ENCODE measurements around the gene KRTAP5-3. TPM values are rescaled to one million over a fixed set of nuclear protein-coding genes. Genes with fewer than 3 reads are reported as not detected.

Gene KRTAP5-3
- total RNA-seq, 4 donors from 2014 or later: not detected

- DNase-seq (ENCODE audit: low spot score in 2 of 2): no peak
- Histone ChIP-seq H3K27me3 (peaks cover 0 to 6% of the 10 kb centered on the region in 2 donors), H3K4me1 (no peaks in the 10 kb centered on the region), H3K27ac (no peak overlapping the region), H3K36me3 (no peaks in the 10 kb centered on the region), H3K9me3 (no peaks in the 10 kb centered on the region), H3K4me3 (no peak overlapping the region)
- 80 to 87% methylated on average over 5 to 9 of the region's 12 CpGs for WGBS, 2 donors
- TF ChIP-seq, protein P1, sequence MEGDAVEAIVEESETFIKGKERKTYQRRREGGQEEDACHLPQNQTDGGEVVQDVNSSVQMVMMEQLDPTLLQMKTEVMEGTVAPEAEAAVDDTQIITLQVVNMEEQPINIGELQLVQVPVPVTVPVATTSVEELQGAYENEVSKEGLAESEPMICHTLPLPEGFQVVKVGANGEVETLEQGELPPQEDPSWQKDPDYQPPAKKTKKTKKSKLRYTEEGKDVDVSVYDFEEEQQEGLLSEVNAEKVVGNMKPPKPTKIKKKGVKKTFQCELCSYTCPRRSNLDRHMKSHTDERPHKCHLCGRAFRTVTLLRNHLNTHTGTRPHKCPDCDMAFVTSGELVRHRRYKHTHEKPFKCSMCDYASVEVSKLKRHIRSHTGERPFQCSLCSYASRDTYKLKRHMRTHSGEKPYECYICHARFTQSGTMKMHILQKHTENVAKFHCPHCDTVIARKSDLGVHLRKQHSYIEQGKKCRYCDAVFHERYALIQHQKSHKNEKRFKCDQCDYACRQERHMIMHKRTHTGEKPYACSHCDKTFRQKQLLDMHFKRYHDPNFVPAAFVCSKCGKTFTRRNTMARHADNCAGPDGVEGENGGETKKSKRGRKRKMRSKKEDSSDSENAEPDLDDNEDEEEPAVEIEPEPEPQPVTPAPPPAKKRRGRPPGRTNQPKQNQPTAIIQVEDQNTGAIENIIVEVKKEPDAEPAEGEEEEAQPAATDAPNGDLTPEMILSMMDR (IDR thresholded peaks at IDR 0.05): no peak
- TF ChIP-seq EP300 (IDR thresholded peaks at IDR 0.05) (no peak), POLR2A (IDR thresholded peaks at IDR 0.05) (no peak)
Observed at GRCh38 chr11:1645357-1645821, 37.1 kb upstream of the KRTAP5-3 start.

- peaks cover 0 to 12% of the 10 kb centered on the region in 2 donors for H3K27me3 ChIP-seq
- H3K4me1 ChIP-seq: peaks cover 0 to 5% (median 0%) of the 10 kb centered on the region in 4 donors
- no peaks in the 10 kb centered on the region for H3K9me3 ChIP-seq
- H3K4me3 ChIP-seq: no peak overlapping the region
- TF ChIP-seq EP300 (IDR thresholded peaks at IDR 0.05): no peak
- TF ChIP-seq, protein P1 (IDR thresholded peaks at IDR 0.05): no peak
- TF ChIP-seq POLR2A (IDR thresholded peaks at IDR 0.05): no peak
- no peak overlapping the region for H3K27ac ChIP-seq
- 74 to 80% methylated on average over 16 to 18 of the region's 20 CpGs for WGBS, 2 donors
- no peak for DNase-seq (ENCODE audit: low spot score in 2 of 2)
- H3K36me3 ChIP-seq: no peaks in the 10 kb centered on the region
Observed at GRCh38 chr11:1644601-1645356, 36.5 kb upstream of the KRTAP5-3 start.

DNA sequence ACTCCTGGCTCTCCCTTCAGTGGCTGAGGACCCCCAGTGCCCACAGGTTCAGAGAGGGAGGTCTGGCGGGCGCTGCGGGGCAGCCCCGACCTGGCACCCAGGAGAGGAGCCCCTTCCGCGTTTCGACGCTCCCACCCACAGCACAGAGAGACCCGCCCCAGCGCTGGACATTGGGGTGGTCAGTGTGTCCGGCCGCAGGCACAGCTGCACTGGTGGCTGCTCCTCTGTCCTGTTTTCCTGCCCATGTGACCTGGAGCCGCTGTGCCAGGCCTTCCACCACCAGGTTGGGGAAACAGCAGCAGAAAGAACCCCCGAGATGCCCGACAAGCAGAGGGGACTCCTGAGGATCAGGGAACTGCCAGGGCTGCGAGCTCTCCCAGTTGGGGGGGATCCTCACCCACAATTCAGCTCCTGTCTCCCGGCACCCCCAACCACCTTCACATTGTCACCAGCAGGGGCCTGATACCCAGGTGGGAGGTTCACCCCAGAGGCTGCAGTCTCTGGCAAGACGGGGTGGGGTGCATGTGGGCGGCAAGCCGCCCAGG, 35.0 kb upstream of the KRTAP5-3 start:
- DNase-seq (ENCODE audit: low spot score in 2 of 2): no peak
- H3K27me3 ChIP-seq: peaks cover 0 to 24% of the 10 kb centered on the region in 2 donors
- no peaks in the 10 kb centered on the region for H3K36me3 ChIP-seq
- H3K9me3 ChIP-seq: no peaks in the 10 kb centered on the region
- peaks cover 0 to 12% (median 0%) of the 10 kb centered on the region in 4 donors for H3K4me1 ChIP-seq
- no peak overlapping the region for H3K4me3 ChIP-seq
- no peak overlapping the region for H3K27ac ChIP-seq
- no peak for TF ChIP-seq POLR2A (IDR thresholded peaks at IDR 0.05)
- TF ChIP-seq, protein P1 (IDR thresholded peaks at IDR 0.05): no peak
- TF ChIP-seq EP300 (IDR thresholded peaks at IDR 0.05): no peak
- 92 to 93% methylated on average over 15 to 20 of the region's 20 CpGs for WGBS, 2 donors

DNA sequence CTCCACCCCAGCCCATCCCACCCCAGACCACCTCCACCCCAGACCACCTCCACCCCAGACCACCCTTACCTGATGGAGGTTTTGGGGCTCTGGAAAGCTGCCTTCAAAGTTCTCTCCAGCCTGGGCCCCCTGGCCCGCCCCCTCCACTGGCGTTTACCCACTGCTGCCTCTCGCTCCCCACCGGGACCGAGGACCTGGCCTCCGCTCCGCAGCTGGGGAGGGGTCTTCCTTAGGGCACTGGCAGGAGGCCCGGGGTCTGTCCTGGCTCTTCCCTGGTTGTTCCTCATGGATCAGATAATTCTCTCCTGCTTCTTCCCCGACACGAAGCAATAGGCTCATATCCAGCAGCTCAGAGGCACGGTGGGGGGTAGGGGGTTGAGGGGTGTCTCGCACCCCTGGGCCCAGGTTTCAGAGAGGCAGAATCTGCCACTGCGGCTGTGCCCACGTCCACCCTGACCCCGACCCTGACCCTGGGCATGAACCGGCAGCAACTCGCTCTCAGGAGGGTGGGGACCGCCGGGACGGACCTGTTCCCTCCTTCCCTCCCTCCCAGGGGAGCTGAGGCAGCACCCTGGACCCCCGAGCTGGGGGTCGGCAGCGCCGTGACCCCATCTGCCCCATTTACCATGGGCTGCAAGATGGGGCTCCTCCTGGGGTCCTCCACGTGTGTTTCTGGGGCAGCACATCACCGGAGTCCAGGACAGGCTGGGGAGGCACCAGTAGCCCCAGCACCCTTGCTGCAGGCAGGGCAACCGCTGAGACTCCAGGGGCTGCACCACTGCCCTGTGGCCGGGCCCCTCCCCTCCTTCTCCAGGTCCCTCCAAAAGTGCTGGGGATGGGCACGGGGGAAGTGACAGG, 34.3 kb upstream of the KRTAP5-3 start:
- Histone ChIP-seq H3K9me3 (no peaks in the 10 kb centered on the region), H3K27me3 (peaks cover 0 to 24% of the 10 kb centered on the region in 2 donors), H3K4me3 (no peak overlapping the region), H3K36me3 (no peaks in the 10 kb centered on the region), H3K27ac (no peak overlapping the region), H3K4me1 (peaks cover 0 to 12% (median 0%) of the 10 kb centered on the region in 4 donors)
- DNase-seq (ENCODE audit: low spot score in 2 of 2): no peak
- WGBS, 2 donors: 72 to 82% methylated on average over 20 to 25 of the region's 29 CpGs
- TF ChIP-seq, protein P1 (IDR thresholded peaks at IDR 0.05): no peak
